Stimulated activated CD8-positive, alpha-beta memory T cell treated with anti-CD3 and anti-CD28 coated beads, Interleukin-7, amount 100 ng/mL, for 48 hours (primary cell): ENCODE results near the gene FAM170A.

Source experiments
- DNase-seq, 2 donors: peaks; one replicate each; pipeline ENCODE4 v3.0.0-alpha.2; 2020; ENCODE audit warnings: low read depth in 1 of 2; ENCODE audit errors: extremely low read depth in 1 of 2

Gene FAM170A, protein sequence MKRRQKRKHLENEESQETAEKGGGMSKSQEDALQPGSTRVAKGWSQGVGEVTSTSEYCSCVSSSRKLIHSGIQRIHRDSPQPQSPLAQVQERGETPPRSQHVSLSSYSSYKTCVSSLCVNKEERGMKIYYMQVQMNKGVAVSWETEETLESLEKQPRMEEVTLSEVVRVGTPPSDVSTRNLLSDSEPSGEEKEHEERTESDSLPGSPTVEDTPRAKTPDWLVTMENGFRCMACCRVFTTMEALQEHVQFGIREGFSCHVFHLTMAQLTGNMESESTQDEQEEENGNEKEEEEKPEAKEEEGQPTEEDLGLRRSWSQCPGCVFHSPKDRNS

DNA sequence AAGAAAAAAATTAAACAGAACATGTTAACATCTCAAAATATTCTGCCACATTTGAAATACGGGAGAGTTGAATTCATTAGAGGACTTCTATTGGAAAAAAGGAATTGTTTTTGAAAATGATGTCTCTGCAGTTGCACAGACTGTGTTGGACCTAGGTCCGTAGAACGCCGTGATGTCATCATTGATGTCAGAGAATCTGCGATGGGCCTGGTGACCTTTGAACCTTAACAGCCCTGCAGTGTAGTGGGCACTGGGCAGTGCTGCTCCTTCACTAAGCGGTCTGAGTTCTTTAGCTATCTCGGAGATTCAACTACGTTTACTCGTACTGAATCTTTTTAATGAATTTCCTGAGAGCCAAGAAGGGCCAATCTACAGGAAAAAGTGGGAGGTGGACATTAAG lies at the start of gene FAM170A:
Gene FAM170A, plus strand, starts transcription at position 220 of the 400 bp plus-strand sequence. CDS start 211 bp downstream, outside the sequence.
- DNase-seq, result no peak

DNA sequence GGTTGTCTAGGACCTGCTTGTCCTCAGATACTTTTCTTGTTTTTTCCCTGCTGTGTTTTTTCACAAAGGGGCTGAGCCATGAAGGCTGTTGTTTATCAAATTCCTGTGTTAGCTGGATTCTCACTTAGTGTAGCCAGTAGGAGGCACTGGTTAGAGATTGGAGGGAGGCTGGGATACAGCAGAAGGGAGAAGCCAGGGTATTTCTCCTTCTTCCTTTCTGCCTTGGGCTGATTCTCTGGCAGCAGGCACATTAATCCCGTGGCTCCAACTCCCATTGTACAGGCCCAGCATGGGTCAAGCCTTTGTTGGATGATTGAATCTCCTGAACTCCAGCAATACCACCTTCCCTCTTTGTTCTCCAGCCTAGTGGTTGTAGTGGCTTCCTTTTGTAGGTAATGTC lies 46.4 kb upstream of the FAM170A start:
- DNase-seq, result no peak

- DNase-seq, result no peak
Observed at GRCh38 chr5:119583684-119584083, 45.7 kb upstream of the FAM170A start.

- DNase-seq, result no peak
Observed at GRCh38 chr5:119596046-119596445, 33.3 kb upstream of the FAM170A start.

DNA sequence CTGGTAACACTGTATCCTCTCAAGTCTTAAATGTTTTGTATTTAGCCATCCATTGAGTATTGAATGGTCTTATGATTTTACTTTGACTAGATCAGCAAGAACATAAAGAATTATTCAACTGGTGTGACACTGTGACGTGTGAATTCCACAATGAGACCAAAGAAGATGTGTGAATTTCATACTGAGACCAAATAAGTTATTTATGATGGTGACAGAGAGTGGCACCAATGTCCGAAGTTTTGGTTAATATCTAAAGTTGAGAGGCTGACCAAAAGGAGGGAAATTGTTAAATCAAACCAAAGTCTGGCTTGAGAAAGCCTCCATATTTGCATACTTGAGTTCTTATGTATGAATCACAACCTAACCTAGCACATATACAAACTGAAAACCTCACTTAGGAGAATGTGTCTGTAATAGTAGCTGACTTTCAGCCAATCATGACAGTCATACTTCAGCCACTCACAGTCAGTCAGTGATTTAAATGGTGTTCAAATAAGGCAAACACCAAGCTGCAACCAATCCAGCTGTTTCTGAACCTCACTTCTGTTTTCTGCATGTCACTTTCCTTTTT lies 31.5 kb upstream of the FAM170A start:
- no peak for DNase-seq

GRCh38 chr5:119613937-119614336 lies 15.4 kb upstream of the FAM170A start:
- DNase-seq, result no peak

GRCh38 chr5:119614838-119615237 lies 14.5 kb upstream of the FAM170A start:
- no peak for DNase-seq

DNA sequence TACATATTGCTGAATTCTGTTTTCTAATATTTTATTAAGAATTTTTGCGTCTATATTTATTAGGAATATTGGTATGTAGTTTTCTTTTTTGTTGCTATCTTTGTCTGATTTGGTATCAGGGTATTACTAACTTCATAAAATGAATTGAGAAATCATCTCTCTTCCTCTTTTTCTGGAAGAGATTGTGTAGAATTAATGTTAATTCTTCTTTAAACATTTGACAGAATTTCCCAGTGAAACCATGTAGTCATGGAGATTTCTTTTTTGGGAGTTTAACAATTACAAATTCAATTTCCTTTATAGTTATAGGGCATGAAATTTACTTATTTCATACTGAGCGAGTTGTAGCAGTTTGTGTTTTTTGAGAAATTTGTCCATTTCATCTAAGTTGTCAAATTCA lies 3.3 kb upstream of the FAM170A start:
- no peak for DNase-seq

DNA sequence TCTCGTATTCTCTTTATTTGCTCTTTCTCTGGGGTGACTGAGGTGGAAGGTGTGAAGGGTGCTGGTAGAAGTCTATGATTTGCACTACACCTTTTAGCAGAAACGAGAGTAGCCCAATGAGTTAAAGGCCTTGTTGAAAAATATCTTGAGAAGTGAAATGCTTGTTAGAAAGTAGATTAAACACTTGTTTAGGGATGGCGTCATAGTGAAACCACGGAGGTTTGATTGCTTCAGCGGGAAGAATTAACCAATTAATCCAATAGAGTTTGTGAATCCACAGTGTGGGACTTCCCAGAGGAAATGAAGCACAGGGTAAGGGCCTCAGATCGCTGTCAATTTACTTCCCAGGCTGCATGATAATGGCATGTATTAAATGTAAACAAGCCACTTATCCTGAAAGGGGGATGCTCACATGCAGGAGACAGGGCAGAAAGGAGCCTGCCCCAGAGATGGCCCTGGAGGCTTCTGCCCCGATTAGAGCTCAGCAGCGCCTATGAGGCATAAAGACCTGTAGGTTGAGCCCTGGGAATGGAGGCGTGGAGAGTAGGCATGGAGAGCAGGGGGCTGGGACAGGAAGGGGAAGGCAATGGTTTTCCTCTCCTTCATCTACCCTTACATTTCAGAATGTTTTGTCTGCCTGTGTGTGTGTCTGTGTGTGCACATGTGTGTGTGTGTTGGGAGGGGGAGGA lies 1.5 kb downstream of the FAM170A start:
- DNase-seq, result no peak

DNA sequence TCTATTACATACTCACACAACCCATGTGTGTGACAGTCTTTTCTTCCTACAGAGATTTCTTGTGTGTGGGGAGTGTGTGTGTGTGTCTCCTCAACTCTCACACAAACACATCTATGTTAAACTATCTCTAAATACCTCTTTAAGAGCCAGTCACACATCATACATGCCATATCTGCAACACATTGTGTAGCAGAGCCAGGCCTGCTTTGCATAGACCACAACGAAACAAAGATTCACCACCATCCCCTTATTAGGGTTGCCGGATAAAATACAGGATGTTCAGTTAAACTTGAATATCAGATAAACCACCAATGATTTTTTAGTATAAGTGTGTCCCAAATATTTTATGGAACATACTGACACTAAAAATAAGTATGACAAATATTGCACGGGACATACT lies 2.3 kb downstream of the FAM170A start:
- DNase-seq, result no peak

DNA sequence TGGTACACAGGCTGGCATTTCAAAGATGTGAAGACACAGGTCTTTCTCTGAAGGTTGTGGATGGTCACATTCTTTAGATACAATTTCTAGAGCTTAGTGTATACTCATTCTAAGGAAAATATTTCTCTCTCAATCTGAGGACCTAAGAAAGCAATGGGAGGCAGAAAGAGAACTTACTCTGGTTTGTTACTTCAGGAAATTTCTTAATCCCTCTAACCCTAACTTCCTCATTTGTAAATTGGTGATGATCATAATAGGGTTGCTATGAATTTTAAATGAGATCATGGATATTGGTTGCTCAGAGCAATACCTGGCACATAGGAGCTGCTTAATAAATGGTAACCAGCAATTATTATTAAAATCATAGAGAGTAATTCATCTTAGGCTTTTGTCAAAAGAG lies 22.1 kb downstream of the FAM170A start:
- no peak for DNase-seq

GRCh38 chr5:119655061-119655460 lies 25.7 kb downstream of the FAM170A start:
- DNase-seq, result no peak

DNA sequence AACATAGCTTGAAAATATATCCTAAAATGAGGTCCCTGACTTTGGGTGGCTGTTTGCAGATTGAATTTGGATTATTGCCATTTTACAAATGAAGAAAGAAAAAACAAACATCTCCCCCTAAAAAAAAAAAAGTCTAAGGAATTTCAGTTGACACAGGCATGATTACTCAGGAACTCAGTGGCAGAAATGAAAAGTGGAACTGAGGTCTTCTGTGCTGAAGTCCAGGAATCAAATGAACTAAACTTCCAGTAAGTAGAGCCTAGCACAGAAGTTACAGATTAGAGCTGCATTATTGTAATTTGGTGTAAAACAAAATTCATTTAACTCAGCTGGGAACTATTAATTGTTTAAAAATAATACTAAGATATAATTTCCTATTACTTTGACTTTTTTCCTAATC lies 26.7 kb downstream of the FAM170A start:
- no peak for DNase-seq

DNA sequence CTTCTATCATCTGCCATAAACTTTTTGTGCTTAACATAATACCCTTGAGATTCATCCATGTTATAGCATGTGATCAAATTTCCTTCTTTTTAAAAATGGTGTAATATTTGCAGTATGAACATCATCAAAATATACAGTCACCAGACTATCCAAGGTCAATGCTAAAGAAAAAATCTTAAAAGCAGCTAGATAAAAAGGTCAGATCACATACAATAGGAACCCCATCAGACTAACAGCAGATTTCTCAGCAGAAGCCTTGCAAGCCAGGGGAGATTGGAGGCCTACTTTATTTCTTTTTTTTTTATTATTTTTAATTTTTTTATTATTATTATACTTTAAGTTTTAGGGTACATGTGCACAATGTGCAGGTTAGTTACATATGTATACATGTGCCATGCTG lies 37.2 kb downstream of the FAM170A start:
- no peak for DNase-seq

- no peak for DNase-seq
Observed at GRCh38 chr5:119678351-119679028, 49.1 kb downstream of the FAM170A start.

DNA sequence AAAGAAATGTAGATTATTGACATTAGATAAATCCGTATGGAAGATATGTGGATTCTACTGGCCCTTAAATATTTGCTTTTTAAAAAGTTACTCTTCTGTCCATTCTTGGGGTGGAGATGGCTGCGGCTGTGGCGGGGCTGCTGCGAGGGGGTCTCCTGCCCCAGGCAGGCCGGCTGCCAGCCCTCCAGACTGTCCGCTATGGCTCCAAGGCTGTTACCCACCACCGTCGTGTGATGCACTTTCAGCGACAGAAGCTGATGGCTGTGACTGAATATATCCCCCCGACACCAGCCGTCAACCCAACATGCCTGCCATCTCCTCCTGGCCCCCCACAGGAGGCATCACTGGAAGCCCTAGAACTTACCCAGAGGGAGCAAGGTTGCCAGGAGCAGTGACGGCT lies 50.7 kb downstream of the FAM170A start:
- DNase-seq, result no peak

GRCh38 chr5:119681734-119682133 lies 52.4 kb downstream of the FAM170A start:
- DNase-seq, result no peak

GRCh38 chr5:119682372-119682771 lies 53.0 kb downstream of the FAM170A start:
- no peak for DNase-seq
